ENCODE data around the gene PRICKLE2.

Gene PRICKLE2

DNA sequence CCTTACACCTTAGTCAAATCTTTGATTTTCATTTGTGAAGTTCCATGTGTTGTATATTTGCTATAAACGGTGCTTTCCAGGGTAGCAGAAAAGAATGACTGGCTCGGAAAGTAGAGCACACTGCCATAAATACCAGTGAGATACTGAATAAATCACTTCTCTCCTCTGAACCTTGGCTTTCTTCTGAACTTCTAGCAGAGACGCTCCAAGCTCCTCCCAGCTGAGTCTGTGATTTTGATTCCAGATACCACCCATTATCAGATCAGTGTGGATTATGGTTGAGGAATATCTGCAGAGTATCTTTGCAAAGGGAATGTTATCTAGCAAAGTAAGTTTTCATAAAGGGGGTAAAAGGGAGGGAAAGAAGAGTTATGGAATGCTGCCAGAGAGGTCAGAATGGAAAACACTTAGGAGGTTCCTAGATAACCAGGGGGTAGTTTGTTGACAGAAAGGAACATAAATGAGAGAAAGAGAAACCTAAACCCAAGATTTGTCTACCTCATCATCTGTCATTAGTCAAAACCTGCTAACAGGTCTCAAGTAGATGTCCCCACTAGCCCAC lies 103.4 kb downstream of the PRICKLE2 start:
- no peak overlapping the region for H3K27ac ChIP-seq (ENCODE audit: low read depth, low read length)
- no peaks in the 10 kb centered on the region for H3K36me3 ChIP-seq (ENCODE audit: control insufficient read depth, low read length)
- no peak overlapping the region for H3K4me2 ChIP-seq (ENCODE audit: low read length)

DNA sequence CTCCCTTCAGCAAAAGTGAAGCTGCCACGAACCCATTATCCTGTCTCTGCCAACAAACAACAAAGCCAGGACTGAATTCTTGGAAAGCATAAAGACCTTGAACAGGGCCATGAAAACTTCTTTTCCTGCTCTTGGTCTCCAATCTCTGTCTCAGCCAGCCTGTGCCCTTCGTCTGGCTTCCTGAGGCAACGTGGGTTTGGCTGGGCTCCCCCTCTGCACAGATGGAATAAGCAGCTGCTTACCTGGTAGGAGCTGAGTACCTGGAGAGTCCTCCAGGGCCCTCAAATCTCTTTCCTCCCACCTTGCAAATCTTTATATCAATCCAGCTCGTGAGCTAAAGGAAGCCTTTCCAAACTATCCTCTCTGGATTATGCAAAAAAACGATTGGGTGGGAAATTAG lies 104.4 kb downstream of the PRICKLE2 start:
- Histone ChIP-seq H3K9me3 (ENCODE audit: control insufficient read depth, insufficient read depth, low read length) (no peaks in the 10 kb centered on the region), H3K4me1 (ENCODE audit: control insufficient read depth, low read length) (no peaks in the 10 kb centered on the region), H3K36me3 (ENCODE audit: control insufficient read depth, low read length) (no peaks in the 10 kb centered on the region), H4K20me1 (ENCODE audit: control insufficient read depth, insufficient read depth, low read depth, low read length) (no peaks in the 10 kb centered on the region), H3K79me2 (ENCODE audit: control insufficient read depth, low read length) (no peaks in the 10 kb centered on the region), H3K27ac (ENCODE audit: low read depth, low read length) (no peak overlapping the region), H3K27me3 (ENCODE audit: control insufficient read depth, low read length) (no peaks in the 10 kb centered on the region), H3K4me2 (ENCODE audit: low read length) (no peak overlapping the region), H3K9me2 (replicated peaks; ENCODE audit: control insufficient read depth, low read length) (no peaks in the 10 kb centered on the region), H3F3A (ENCODE audit: control insufficient read depth, insufficient read depth) (no peaks in the 10 kb centered on the region), H3K4me3 (ENCODE audit: low read length) (no peak overlapping the region)
- TF ChIP-seq EZH2phosphoT487 (IDR thresholded peaks at IDR 0.05; ENCODE audit: borderline replicate concordance, low read length), result no peak
- TF ChIP-seq, protein P1, sequence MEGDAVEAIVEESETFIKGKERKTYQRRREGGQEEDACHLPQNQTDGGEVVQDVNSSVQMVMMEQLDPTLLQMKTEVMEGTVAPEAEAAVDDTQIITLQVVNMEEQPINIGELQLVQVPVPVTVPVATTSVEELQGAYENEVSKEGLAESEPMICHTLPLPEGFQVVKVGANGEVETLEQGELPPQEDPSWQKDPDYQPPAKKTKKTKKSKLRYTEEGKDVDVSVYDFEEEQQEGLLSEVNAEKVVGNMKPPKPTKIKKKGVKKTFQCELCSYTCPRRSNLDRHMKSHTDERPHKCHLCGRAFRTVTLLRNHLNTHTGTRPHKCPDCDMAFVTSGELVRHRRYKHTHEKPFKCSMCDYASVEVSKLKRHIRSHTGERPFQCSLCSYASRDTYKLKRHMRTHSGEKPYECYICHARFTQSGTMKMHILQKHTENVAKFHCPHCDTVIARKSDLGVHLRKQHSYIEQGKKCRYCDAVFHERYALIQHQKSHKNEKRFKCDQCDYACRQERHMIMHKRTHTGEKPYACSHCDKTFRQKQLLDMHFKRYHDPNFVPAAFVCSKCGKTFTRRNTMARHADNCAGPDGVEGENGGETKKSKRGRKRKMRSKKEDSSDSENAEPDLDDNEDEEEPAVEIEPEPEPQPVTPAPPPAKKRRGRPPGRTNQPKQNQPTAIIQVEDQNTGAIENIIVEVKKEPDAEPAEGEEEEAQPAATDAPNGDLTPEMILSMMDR (IDR thresholded peaks at IDR 0.05; ENCODE audit: low read depth, low read length, poor library complexity, severe bottlenecking), result no peak

More for the DNA sequence above, 103.4 kb downstream of the PRICKLE2 start:
- H3K27me3 ChIP-seq (ENCODE audit: control insufficient read depth, low read length), result no peaks in the 10 kb centered on the region
- H3K4me3 ChIP-seq (ENCODE audit: low read length), result no peak overlapping the region
- no peaks in the 10 kb centered on the region for H3K79me2 ChIP-seq (ENCODE audit: control insufficient read depth, low read length)
- H3F3A ChIP-seq (ENCODE audit: control insufficient read depth, insufficient read depth), result no peaks in the 10 kb centered on the region
- H4K20me1 ChIP-seq (ENCODE audit: control insufficient read depth, insufficient read depth, low read depth, low read length), result no peaks in the 10 kb centered on the region
- no peaks in the 10 kb centered on the region for H3K4me1 ChIP-seq (ENCODE audit: control insufficient read depth, low read length)
- TF ChIP-seq, protein P1 (IDR thresholded peaks at IDR 0.05; ENCODE audit: low read depth, low read length, poor library complexity, severe bottlenecking), result no peak
- no peak for TF ChIP-seq EZH2phosphoT487 (IDR thresholded peaks at IDR 0.05; ENCODE audit: borderline replicate concordance, low read length)
- H3K9me2 ChIP-seq (replicated peaks; ENCODE audit: control insufficient read depth, low read length), result no peaks in the 10 kb centered on the region
- no peaks in the 10 kb centered on the region for H3K9me3 ChIP-seq (ENCODE audit: control insufficient read depth, insufficient read depth, low read length)

DNA sequence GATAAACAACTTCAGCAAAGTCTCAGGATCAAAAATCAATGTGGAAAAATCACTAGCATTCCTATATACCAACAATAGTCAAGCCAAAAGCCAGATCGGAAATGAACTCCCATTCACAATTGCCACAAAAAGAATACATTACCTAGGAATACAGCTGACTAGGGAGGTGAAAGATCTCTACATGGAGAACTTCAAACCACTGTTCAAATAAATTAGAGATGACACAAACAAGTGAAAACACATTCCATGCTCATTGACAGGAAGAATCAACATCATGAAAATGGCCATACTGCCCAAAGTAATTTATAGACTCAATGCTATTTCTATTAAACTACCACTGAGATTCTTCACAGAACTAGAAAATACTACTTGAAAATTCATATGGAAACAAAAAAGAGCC lies 107.8 kb downstream of the PRICKLE2 start:
- no peak for TF ChIP-seq EZH2phosphoT487 (IDR thresholded peaks at IDR 0.05; ENCODE audit: borderline replicate concordance, low read length)
- TF ChIP-seq, protein P1 (IDR thresholded peaks at IDR 0.05; ENCODE audit: low read depth, low read length, poor library complexity, severe bottlenecking), result no peak
- Histone ChIP-seq H3F3A (ENCODE audit: control insufficient read depth, insufficient read depth) (no peaks in the 10 kb centered on the region), H3K79me2 (ENCODE audit: control insufficient read depth, low read length) (no peaks in the 10 kb centered on the region), H3K36me3 (ENCODE audit: control insufficient read depth, low read length) (no peaks in the 10 kb centered on the region), H3K27me3 (ENCODE audit: control insufficient read depth, low read length) (no peaks in the 10 kb centered on the region), H4K20me1 (ENCODE audit: control insufficient read depth, insufficient read depth, low read depth, low read length) (no peaks in the 10 kb centered on the region), H3K9me2 (replicated peaks; ENCODE audit: control insufficient read depth, low read length) (no peaks in the 10 kb centered on the region), H3K27ac (ENCODE audit: low read depth, low read length) (no peak overlapping the region), H3K9me3 (ENCODE audit: control insufficient read depth, insufficient read depth, low read length) (no peaks in the 10 kb centered on the region), H3K4me2 (ENCODE audit: low read length) (no peak overlapping the region), H3K4me1 (ENCODE audit: control insufficient read depth, low read length) (no peaks in the 10 kb centered on the region), H3K4me3 (ENCODE audit: low read length) (no peak overlapping the region)

All from DOHH2 (cell line).